Stimulated activated CD8-positive, alpha-beta memory T cell treated with anti-CD3 and anti-CD28 coated beads, Interleukin-15, amount 100 ng/mL, for 4 hours (primary cell): ENCODE measurements around the gene PCBD1.

Experiments used
- DNase-seq, 2 donors: peaks; one replicate each; pipeline ENCODE4 v3.0.0-alpha.2; 2020; ENCODE audit warnings: low read depth in 2 of 2

Gene PCBD1

DNA sequence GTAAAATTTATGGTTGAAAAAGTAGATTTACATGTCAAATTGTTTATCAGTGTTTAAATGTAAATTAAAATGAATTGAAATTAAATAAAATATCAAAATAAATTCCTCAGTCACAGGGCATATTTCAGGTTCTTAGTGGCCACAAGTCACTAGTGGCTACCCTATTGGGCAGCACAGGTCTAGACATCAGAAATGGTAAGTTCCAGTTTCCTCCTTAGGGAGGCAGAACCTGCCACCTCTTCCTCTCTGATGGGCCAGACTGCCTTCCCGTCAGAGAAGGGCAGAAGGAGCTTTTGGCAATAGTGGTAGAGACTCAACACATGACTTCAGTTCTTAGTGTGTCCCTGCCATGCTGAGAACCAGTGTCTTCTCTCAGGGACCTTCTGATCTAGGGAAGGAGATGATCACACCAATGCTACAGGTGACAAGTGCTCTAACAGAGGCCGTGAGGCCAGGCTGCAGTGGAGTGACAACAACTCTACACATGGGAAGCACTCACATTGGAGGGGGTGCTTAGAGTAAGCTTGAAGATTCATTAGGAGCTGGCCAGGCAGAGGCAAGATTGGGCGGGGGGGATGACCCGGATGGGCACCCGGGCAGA is 14.4 kb upstream of the PCBD1 start:
- no peak for DNase-seq

- no peak for DNase-seq
These were observed 13.0 kb upstream of the PCBD1 start for GRCh38 chr10:70901276-70901878.

- DNase-seq = no peak
These were observed 10.7 kb upstream of the PCBD1 start for GRCh38 chr10:70899096-70899495.

- no peak for DNase-seq
These were observed 10.3 kb upstream of the PCBD1 start for GRCh38 chr10:70898687-70899086.

GRCh38 chr10:70896551-70896950 is 8.2 kb upstream of the PCBD1 start:
- DNase-seq = no peak

GRCh38 chr10:70894416-70894815 is 6.1 kb upstream of the PCBD1 start:
- no peak for DNase-seq

- no peak for DNase-seq
These were observed 5.1 kb upstream of the PCBD1 start for GRCh38 chr10:70893227-70894006.

- DNase-seq = no peak
These were observed 4.3 kb upstream of the PCBD1 start for GRCh38 chr10:70892631-70893030.

GRCh38 chr10:70891627-70892026 is 3.3 kb upstream of the PCBD1 start:
- no peak for DNase-seq

DNA sequence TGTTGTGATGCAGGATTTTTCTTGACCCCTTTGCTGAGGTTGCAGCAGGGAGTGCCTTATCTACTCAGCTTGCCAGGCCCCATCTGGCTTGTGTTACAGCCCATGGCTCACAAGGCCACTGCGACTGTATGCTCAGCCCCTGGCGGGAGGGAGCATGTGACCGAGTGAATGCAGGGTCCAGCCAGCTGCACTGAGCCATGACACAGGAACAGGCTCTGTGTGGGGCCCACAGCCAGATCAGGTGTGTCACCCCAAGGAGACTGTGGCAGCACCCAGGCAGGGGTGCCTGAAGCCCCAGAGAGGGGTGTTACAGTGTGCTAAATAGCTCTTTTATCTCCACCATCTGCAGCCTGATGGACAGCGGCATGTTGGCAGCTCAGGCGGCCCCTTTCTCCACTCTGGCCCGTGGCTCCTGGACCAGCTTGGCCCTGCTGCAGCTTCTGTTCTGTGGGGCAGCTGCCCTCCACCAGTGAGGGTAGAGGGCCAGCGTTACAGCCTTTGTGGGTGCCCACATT is 2.6 kb upstream of the PCBD1 start:
- DNase-seq = no peak

GRCh38 chr10:70889291-70889690 is 926 bp upstream of the PCBD1 start:
- no peak for DNase-seq

GRCh38 chr10:70886921-70887665 is 1.3 kb downstream of the PCBD1 start:
- DNase-seq = no peak

DNA sequence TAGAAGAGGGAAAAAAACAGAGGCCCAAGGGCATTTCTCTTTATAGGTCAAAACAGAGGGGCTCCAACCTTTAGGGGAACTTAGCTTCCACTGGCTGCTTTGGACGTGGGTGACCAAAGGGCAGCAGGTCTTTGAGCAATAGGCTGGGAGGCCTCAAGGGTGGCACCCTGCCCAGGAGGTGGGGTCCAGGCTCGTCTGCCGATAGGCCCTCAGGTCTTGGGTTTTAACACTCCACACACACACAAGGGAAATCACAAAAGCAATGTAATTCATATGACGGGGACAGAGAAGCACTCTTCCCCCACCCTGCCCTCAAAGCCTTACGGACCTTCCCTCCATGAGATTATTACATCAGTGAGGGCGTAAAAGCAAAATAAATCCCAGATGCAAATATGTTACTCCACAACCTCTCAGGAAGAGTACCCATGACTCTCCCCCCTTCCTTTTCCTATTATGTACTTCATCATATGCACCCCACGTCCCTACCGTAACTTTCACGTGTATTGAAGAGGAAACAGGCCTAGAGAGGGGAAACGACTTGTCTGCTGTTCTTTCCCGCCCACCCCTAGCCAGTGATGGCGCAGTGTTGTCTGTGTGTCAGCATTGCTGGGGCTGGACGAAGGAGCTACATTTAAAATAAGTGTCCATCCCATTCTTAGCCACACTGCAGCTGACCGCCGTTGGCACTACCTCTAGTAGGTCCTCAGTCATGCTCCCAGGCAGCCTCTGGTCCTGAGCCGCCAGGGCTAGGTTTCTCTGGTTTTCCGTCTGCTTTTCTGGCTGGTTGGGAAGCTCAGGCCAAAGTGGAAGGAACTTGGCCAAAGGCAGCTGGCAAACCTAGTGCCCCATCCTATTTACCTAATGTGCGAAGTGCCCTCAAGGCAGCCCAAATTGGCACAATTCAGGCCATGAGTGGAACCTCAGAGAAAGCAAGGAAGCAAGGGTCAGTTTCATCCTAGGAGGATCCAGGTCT is 2.1 kb downstream of the PCBD1 start:
- no peak for DNase-seq

- no peak for DNase-seq
These were observed 2.9 kb downstream of the PCBD1 start for GRCh38 chr10:70885481-70885880.

- no peak for DNase-seq
These were observed 3.6 kb downstream of the PCBD1 start for GRCh38 chr10:70884741-70885140.

DNA sequence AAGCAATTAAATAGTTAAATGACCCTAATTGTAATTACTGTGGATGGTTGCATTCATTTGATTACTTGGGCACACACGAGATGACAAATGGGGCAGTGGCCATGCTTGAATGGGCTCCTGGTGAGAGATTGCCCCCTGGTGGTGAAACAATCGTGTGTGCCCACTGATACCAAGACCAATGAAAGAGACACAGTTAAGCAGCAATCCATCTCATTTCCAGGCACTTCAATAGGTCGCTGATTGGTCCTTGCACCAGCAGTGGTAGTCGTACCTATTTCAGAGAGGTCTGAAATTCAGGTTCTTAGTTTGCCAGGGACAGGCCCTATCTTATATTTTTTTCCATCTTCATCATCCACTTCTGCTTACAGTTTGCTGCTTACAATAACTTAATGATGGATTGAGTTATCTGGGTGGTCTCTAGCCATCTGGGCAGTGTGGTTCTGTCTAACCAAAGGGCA is 8.3 kb downstream of the PCBD1 start:
- DNase-seq = peak; percentile 39 to 54

DNA sequence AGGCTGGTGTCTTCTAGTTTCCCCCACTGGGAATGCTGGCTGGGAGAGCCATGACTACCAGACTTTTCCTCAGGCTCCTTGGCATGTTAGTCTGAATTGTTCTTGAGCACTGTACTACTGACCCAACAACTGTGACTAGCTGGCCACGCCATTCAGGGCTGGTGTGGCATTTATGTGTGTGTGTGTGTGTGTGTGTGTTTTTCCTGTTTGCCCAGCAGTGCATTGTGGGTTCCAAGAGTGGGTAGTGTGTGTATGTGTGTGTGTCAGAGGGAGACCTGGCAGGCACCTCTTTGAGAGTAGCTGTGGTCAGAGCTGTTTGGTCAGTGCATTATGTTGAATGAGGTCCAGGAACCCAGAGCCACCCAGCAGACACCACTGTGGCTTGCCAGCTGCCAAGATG is 9.2 kb downstream of the PCBD1 start:
- DNase-seq = no peak

GRCh38 chr10:70874061-70874460 is 14.3 kb downstream of the PCBD1 start:
- no peak for DNase-seq

DNA sequence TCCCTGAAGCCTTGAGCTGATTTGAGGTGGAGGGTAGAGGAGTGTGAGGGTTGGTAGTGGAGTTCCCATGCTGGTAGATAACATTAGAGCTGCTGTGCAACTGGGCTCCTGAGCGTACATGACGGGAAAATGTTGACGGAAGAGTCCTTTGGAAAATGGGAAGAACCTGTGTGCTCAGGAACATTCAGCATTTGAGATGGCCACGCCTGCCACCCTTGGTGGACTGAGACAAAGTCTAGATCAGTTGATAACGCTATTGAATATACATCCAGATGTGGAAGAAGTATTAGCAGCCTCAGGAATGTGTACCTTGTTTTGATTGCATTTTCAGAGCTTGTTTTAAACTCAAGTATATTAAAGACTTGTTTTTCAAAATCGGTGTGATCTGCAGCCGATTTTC is 16.1 kb downstream of the PCBD1 start:
- no peak for DNase-seq

GRCh38 chr10:70866424-70866823 is 21.9 kb downstream of the PCBD1 start:
- DNase-seq = no peak

GRCh38 chr10:70864935-70865334 is 23.4 kb downstream of the PCBD1 start:
- no peak for DNase-seq
